ENCODE results near the gene OCA2.
"Not testable (repeated sequence)": the region's sequence is repeated elsewhere in the genome, so short reads cannot be mapped to it uniquely, and the experiment has no call there.

OCA2 gene

GRCh38 chr15:28098766-28099554 lies at the start of gene OCA2:
OCA2 (minus strand) TSS chr15:28099315; CDS start chr15:28081874, 17,441 bp downstream.
- DNase-seq: no peak

- no peak for DNase-seq
Measured at GRCh38 chr15:28147801-28148200, 48.7 kb upstream of the OCA2 start.

GRCh38 chr15:28145419-28145818 lies 46.3 kb upstream of the OCA2 start:
- not testable (repeated sequence) for DNase-seq

GRCh38 chr15:28140062-28140461 lies 40.9 kb upstream of the OCA2 start:
- no peak for DNase-seq

- DNase-seq: not testable (repeated sequence)
Measured at GRCh38 chr15:28137408-28138039, 38.4 kb upstream of the OCA2 start.

- DNase-seq: not testable (repeated sequence)
Measured at GRCh38 chr15:28136236-28136904, 37.3 kb upstream of the OCA2 start.

- no peak for DNase-seq
Measured at GRCh38 chr15:28133281-28133680, 34.2 kb upstream of the OCA2 start.

- no peak for DNase-seq
Measured at GRCh38 chr15:28132524-28133275, 33.6 kb upstream of the OCA2 start.

- DNase-seq: no peak
Measured at GRCh38 chr15:28131946-28132345, 32.8 kb upstream of the OCA2 start.

- DNase-seq: no peak
Measured at GRCh38 chr15:28131400-28131799, 32.3 kb upstream of the OCA2 start.

GRCh38 chr15:28130651-28131050 lies 31.5 kb upstream of the OCA2 start:
- no peak for DNase-seq

GRCh38 chr15:28129231-28129848 lies 30.2 kb upstream of the OCA2 start:
- no peak for DNase-seq

- DNase-seq: no peak
Measured at GRCh38 chr15:28128031-28128430, 28.9 kb upstream of the OCA2 start.

- no peak for DNase-seq
Measured at GRCh38 chr15:28127036-28127435, 27.9 kb upstream of the OCA2 start.

GRCh38 chr15:28125673-28126651 lies 26.8 kb upstream of the OCA2 start:
- DNase-seq: peak; percentile 33

- DNase-seq: no peak
Measured at GRCh38 chr15:28124841-28125240, 25.7 kb upstream of the OCA2 start.

GRCh38 chr15:28123408-28124023 lies 24.4 kb upstream of the OCA2 start:
- DNase-seq: peak; percentile 12

GRCh38 chr15:28122038-28122949 lies 23.2 kb upstream of the OCA2 start:
- DNase-seq: no peak

- DNase-seq: not testable (repeated sequence)
Measured at GRCh38 chr15:28121577-28121976, 22.5 kb upstream of the OCA2 start.

- no peak for DNase-seq
Measured at GRCh38 chr15:28120359-28120640, 21.2 kb upstream of the OCA2 start.
